Gastroesophageal sphincter (tissue), 4 donors: ENCODE data around the gene ILK. TPM values are rescaled to one million over a fixed set of nuclear protein-coding genes. Genes with fewer than 3 reads are reported as not detected.

Experiments
- ATAC-seq: fragments of 150-250 bp; one replicate; pipeline ENCODE4 v1.9.1; 2016; ENCODE audit warnings: mild to moderate bottlenecking, moderate library complexity
- H3K27ac ChIP-seq, 4 donors: fragments of 200-600 bp; sonication (generic) in 3 of 4; 1 replicate in 3 of 4; 2 replicates in 1 of 4; pipeline ENCODE4 v1.5.1; 2016 to 2019
- H3K27me3 ChIP-seq: fragments of 200-600 bp; sonication (generic); one replicate; pipeline ENCODE4 v1.5.1; 2019
- H3K36me3 ChIP-seq, 2 donors: fragments of 200-600 bp; sonication (generic); one replicate each; pipeline ENCODE4 v1.5.1; 2019; ENCODE audit warnings: control low read depth in 1 of 2
- H3K4me1 ChIP-seq, 3 donors: fragments of 200-600 bp; sonication (generic); 1 replicate in 2 of 3; 2 replicates in 1 of 3; pipeline ENCODE4 v1.5.1; 2016 to 2019; ENCODE audit warnings: control low read depth in 2 of 3
- H3K4me3 ChIP-seq, 2 donors: fragments of 200-600 bp; sonication (generic); one replicate each; pipeline ENCODE4 v1.5.1; 2019; ENCODE audit warnings: mild to moderate bottlenecking in 1 of 2, moderate library complexity in 1 of 2
- H3K9me3 ChIP-seq, 3 donors: fragments of 200-600 bp; sonication (generic); one replicate each; pipeline ENCODE4 v1.5.1; 2017 to 2019; ENCODE audit warnings: control low read depth in 2 of 3
- CTCF ChIP-seq, 4 experiments: fragments of 200-600 bp in 2 of 4; fragments of 450-650 bp in 2 of 4; sonication (generic) in 1 of 4; IDR thresholded peaks; one replicate each; pipeline ENCODE4 v1.5.1; 2017 to 2019; ENCODE audit warnings: antibody characterized with exemption in 4 of 4, mild to moderate bottlenecking in 2 of 4, moderate library complexity in 2 of 4
- EP300 ChIP-seq: sonication (generic); formaldehyde crosslinking; IDR thresholded peaks from one replicate; pipeline ENCODE4 v1.6.1; 2017; ENCODE audit warnings: antibody characterized with exemption, mild to moderate bottlenecking
- POLR2A ChIP-seq, 2 donors: fragments of 450-650 bp; IDR thresholded peaks; one replicate each; pipeline ENCODE4 v1.6.1; 2017; ENCODE audit warnings: antibody characterized with exemption in 2 of 2, mild to moderate bottlenecking in 2 of 2, moderate library complexity in 1 of 2
- POLR2AphosphoS5 ChIP-seq: sonication (generic); formaldehyde crosslinking; IDR thresholded peaks from one replicate; pipeline ENCODE4 v1.6.1; 2017; ENCODE audit warnings: antibody characterized with exemption
- WGBS, 2 donors: methylation state at CpG; one replicate each; pipeline ENCODE4 v1.1.5; 2018; ENCODE audit warnings: low coverage in 1 of 2; 5-methylcytosine and 5-hydroxymethylcytosine counted together
- total RNA-seq, 4 donors: library from RNA; depleted of rRNA; stranded (reverse); fragments of >200 nt; gene quantifications; one replicate each; pipeline ENCODE4 v1.1.0, GENCODE V29; 2016

Gene ILK
- total RNA-seq, 4 donors from 2014 or later: 395 to 658 (median 466) TPM

- TF ChIP-seq POLR2AphosphoS5: no peak
- TF ChIP-seq EP300: no peak
- no peak for TF ChIP-seq POLR2A (IDR thresholded peaks at IDR 0.05)
- no peak for TF ChIP-seq CTCF (IDR thresholded peaks at IDR 0.05)
- H3K4me3 ChIP-seq: no peak overlapping the region
- ATAC-seq: no peak
- no peaks in the 10 kb centered on the region for H3K27me3 ChIP-seq
- 21 to 40% methylated on average over 1 of the region's 1 CpG for WGBS, 2 donors
- H3K9me3 ChIP-seq: no peaks in the 10 kb centered on the region
- H3K4me1 ChIP-seq: peaks cover 0 to 63% (median 27%) of the 10 kb centered on the region in 3 donors
- H3K36me3 ChIP-seq: peaks cover 0 to 7% of the 10 kb centered on the region in 2 donors
- H3K27ac ChIP-seq: peak overlapping the region in 2 of 4 donors; percentile 70 to 81
Observed at GRCh38 chr11:6648501-6648900, 44.9 kb downstream of the ILK start.

- H3K4me1 ChIP-seq: peaks cover 0 to 73% (median 30%) of the 10 kb centered on the region in 3 donors
- no peaks in the 10 kb centered on the region for H3K9me3 ChIP-seq
- peaks cover 0 to under 1% of the 10 kb centered on the region in 2 donors for H3K36me3 ChIP-seq
- no peak overlapping the region for H3K27ac ChIP-seq
- no peak overlapping the region for H3K4me3 ChIP-seq
- no peak for ATAC-seq
- TF ChIP-seq POLR2A (IDR thresholded peaks at IDR 0.05) (no peak), EP300 (no peak), POLR2AphosphoS5 (no peak), CTCF (IDR thresholded peaks at IDR 0.05) (no peak)
- H3K27me3 ChIP-seq: no peaks in the 10 kb centered on the region
Observed at GRCh38 chr11:6650104-6650503, 46.5 kb downstream of the ILK start.

GRCh38 chr11:6650980-6651379 is 47.4 kb downstream of the ILK start:
- TF ChIP-seq EP300: no peak
- TF ChIP-seq POLR2A (IDR thresholded peaks at IDR 0.05): no peak
- TF ChIP-seq POLR2AphosphoS5: no peak
- TF ChIP-seq CTCF (IDR thresholded peaks at IDR 0.05): no peak
- Histone ChIP-seq H3K9me3 (no peaks in the 10 kb centered on the region), H3K36me3 (no peaks in the 10 kb centered on the region), H3K27ac (no peak overlapping the region), H3K4me1 (peaks cover 0 to 67% (median 27%) of the 10 kb centered on the region in 3 donors), H3K27me3 (no peaks in the 10 kb centered on the region), H3K4me3 (no peak overlapping the region)
- WGBS, 2 donors: 41 to 83% methylated on average over 5 to 6 of the region's 6 CpGs
- ATAC-seq: no peak

GRCh38 chr11:6652182-6652581 is 48.6 kb downstream of the ILK start:
- Histone ChIP-seq H3K4me1 (peaks cover 0 to 67% (median 15%) of the 10 kb centered on the region in 3 donors), H3K9me3 (no peaks in the 10 kb centered on the region), H3K36me3 (no peaks in the 10 kb centered on the region), H3K4me3 (no peak overlapping the region), H3K27me3 (no peaks in the 10 kb centered on the region), H3K27ac (no peak overlapping the region)
- 37 to 57% methylated on average over 3 of the region's 3 CpGs for WGBS, 2 donors
- no peak for TF ChIP-seq CTCF (IDR thresholded peaks at IDR 0.05)
- no peak for TF ChIP-seq EP300
- no peak for TF ChIP-seq POLR2AphosphoS5
- TF ChIP-seq POLR2A (IDR thresholded peaks at IDR 0.05): no peak
- ATAC-seq: no peak

- TF ChIP-seq CTCF (IDR thresholded peaks at IDR 0.05) (no peak), POLR2AphosphoS5 (no peak), POLR2A (IDR thresholded peaks at IDR 0.05) (no peak), EP300 (no peak)
- H3K27me3 ChIP-seq: no peaks in the 10 kb centered on the region
- WGBS, 2 donors: 92 to 100% methylated on average over 1 of the region's 1 CpG
- no peak for ATAC-seq
- no peaks in the 10 kb centered on the region for H3K9me3 ChIP-seq
- no peaks in the 10 kb centered on the region for H3K36me3 ChIP-seq
- H3K4me3 ChIP-seq: no peak overlapping the region
- H3K27ac ChIP-seq: no peak overlapping the region
- H3K4me1 ChIP-seq: peaks cover 0 to 61% (median 6%) of the 10 kb centered on the region in 3 donors
Observed at GRCh38 chr11:6653097-6653496, 49.5 kb downstream of the ILK start.
